Caki2 (cell line): Measurements from ENCODE around the gene SLC41A3. TPM values are rescaled to one million over a fixed set of nuclear protein-coding genes. Genes with fewer than 3 reads are reported as not detected.
"Not testable (repeated sequence)": the region's sequence is repeated elsewhere in the genome, so short reads cannot be mapped to it uniquely, and the experiment has no call there.

Experiments used
- DNase-seq: peaks from one replicate; pipeline ENCODE4 v3.0.0-alpha.2; 2015; ENCODE audit warnings: low read depth
- in situ Hi-C: cut with HindIII; loops from 2 replicates; pipeline ENCODE4 v1.10.0; 2016; ENCODE audit warnings: low sequenced_read_pairs, low pct_unique_long_range_greater_than_20kb, mixed read lengths
- total RNA-seq: library from RNA; depleted of rRNA; stranded (reverse); fragments of >200 nt; shearing (Covaris generic); gene quantifications from 2 replicates; pipeline ENCODE4 v1.2.3, GENCODE V29; 2014; ENCODE audit warnings: low replicate concordance

The SLC41A3 gene
- total RNA-seq, 1 experiment from 2014 or later = 49.5 TPM

GRCh38 chr3:126096274-126096673, 12.3 kb upstream of the SLC41A3 start:
- DNase-seq, in situ Hi-C loops: not testable (repeated sequence)

DNA sequence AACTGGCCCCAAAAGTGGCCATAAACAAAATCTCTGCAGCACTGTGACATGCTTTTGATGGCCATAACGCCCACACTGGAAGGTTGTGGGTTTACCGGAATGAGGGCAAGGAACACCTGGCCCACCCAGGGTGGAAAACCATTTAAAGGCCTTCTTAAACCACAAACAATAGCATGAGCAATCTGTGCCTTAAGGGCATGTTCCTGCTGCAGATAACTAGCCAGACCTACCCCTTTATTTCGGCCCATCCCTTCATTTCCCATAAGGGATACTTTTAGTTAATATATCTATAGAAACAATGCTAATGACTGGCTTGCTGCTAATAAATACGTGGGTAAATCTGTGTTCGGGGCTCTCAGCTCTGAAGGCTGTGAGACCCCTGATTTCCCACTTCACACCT, 8.2 kb upstream of the SLC41A3 start:
- DNase-seq, in situ Hi-C loops: not testable (repeated sequence)

GRCh38 chr3:126087552-126088175, 3.7 kb upstream of the SLC41A3 start:
- in situ Hi-C loops = no loop called here
- peak; percentile 16 for DNase-seq

DNA sequence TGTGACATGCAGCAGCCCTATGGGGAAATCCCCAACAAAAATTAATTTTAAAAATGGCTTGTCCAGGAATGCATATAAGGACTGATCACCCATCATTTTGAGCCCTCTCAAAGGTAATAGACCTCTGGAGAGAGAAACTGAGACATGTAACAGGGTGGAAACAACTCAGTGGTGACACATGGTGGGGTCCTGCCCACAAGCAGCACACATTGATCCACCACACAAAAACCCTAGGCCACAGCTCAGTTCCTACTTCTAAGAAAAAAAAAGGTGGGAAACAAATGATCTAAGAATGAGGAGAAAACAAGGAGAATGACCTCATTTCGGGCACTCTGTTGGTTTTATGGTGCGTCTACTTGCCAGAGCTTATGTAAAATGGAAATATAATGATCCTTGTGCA, 1.9 kb upstream of the SLC41A3 start:
- in situ Hi-C loops = no loop called here
- DNase-seq = no peak

DNA sequence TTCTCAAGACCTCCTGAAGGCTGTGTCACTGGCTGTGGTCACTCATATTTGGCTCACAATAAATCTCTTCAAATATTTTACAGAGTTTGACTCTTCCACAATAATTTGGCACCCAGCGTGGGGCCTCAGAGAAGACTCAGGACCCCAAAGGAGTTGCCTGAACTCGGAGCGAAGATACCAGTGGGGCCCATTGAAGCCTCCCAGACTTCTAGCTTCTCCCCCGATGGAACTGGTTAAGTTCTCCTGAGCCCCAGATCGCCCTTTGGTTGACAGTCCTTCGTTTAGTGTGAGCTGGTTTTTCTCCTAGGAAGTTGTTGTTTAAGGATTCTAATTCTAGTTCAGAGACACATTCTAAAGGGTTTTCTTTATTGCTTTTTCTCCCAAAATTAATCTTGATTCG, 1.4 kb upstream of the SLC41A3 start:
- DNase-seq = no peak
- in situ Hi-C loops = no loop called here

GRCh38 chr3:126084768-126085180, 850 bp upstream of the SLC41A3 start:
- in situ Hi-C loops = no loop called here
- DNase-seq = no peak

DNA sequence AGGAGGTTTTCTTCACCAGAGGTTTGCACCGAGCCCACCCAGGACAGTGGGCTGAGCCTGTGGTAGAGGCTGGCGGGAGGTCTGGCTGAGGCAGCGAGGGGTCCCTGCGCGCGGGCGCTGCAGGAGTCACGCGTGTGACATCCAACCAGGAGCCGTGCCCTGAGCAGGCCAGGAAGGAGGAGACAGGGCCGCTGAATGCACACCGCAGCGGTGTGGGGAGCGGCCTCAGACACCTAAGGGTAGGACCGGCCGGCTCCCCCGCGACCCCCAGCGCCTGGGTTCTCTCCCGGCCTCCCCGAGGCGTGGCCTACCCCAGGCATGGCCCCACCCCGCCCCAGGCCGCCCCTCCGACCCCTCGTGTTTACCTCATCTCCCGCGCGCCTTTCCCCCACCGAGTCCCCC, 412 bp downstream of the SLC41A3 start:
- no peak for DNase-seq
- in situ Hi-C loops = no loop called here

GRCh38 chr3:126083138-126083445, 832 bp downstream of the SLC41A3 start:
- no peak for DNase-seq
- in situ Hi-C loops = no loop called here

DNA sequence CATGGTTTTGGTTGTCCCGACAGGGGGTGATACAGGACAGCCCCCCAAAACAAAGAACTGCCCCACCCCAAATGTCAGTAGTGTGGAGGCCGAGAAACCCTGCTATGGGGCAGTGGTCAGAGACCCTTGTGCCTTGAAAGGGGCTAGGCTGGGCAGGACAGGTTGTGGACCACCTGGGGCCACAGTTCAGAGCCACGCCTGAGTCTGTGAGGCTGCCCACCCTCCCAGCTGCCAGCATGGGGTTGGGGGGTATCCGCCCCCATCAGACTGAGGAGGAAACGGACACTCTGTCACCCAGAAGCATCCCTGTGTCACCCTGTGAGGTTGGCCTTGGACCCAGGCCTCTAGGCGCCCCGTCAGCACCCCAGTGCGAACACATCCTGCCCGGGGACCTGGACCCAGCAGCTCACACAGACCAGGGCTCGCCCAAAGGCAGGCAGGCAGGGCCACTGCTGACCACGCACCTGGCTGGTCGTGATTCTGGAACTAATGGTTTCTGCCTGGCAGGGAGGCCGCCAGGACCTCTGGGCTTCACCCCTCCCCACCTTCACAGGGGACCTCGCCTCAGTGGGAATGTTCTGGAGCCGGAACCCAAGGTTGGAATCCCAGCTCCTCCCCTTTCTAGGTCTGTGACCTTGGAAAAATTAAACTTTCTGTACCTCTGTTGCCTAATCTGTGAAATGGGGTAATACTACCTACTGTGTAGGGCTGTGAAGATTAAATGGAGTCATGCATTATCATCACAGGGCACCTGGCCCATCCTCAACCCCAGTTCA, 1.4 kb downstream of the SLC41A3 start:
- DNase-seq = no peak
- in situ Hi-C loops = no loop called here

- in situ Hi-C loops = no loop called here
Measured at GRCh38 chr3:126081618-126082361, 2.1 kb downstream of the SLC41A3 start.

GRCh38 chr3:126080970-126081369, 3.0 kb downstream of the SLC41A3 start:
- in situ Hi-C loops = no loop called here
- DNase-seq = no peak

More at GRCh38 chr3:126081618-126082361, 2.1 kb downstream of the SLC41A3 start:
- peak; percentile 58 for DNase-seq

GRCh38 chr3:126078866-126079265, 5.1 kb downstream of the SLC41A3 start:
- DNase-seq = no peak
- in situ Hi-C loops = no loop called here

GRCh38 chr3:126077754-126078153, 6.2 kb downstream of the SLC41A3 start:
- in situ Hi-C loops = no loop called here
- DNase-seq = no peak

DNA sequence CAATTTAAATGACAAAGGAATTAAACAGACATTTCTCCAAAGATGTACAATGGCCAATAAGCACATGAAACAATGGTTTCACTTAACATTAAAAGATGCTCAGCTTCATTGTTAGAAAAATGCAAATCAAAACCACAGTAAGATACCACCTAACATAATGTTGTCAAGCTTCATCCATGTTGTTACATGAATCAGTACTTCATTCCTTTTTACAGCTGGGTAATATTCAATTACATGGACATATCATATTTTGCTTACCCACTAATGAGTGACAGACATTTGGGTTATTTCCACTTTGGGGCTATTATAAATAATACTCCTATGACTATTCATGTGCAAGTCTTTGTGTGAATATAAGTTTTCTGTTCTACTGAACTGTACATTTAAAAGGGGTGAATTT, 7.8 kb downstream of the SLC41A3 start:
- in situ Hi-C loops = no loop called here

GRCh38 chr3:126070146-126070545, 13.8 kb downstream of the SLC41A3 start:
- in situ Hi-C loops = no loop called here
- DNase-seq = no peak

More for the DNA sequence above, 7.8 kb downstream of the SLC41A3 start:
- DNase-seq = no peak

DNA sequence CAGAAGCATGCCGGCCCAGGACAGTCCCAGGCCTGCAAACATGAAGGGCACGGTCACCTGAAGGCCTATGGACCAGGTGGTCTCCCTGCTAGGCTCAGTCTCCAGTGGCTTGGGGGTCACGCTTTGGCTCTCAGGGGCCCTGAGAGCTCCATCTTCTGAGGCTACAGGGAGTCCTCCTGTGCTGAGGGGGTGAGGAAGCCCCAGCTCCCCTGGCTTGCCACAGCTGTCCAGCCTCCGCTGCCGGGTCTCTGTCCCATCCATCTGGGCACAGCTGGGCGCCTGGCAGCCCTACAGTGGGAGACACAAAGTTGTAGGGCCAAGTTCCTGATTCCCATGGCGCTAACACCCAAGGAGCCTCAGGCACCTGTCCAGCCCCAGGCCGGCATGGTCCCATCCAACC, 16.0 kb downstream of the SLC41A3 start:
- in situ Hi-C loops = no loop called here
- DNase-seq = no peak

- in situ Hi-C loops, DNase-seq: not testable (repeated sequence)
Measured at GRCh38 chr3:126066676-126067075, 17.2 kb downstream of the SLC41A3 start.

GRCh38 chr3:126065876-126066275, 18.0 kb downstream of the SLC41A3 start:
- no peak for DNase-seq

GRCh38 chr3:126064627-126065258, 19.2 kb downstream of the SLC41A3 start:
- DNase-seq = no peak
- in situ Hi-C loops = no loop called here

More at GRCh38 chr3:126065876-126066275, 18.0 kb downstream of the SLC41A3 start:
- in situ Hi-C loops = no loop called here
